ENCODE data around the gene FER. TPM values are rescaled to one million over a fixed set of nuclear protein-coding genes. Genes with fewer than 3 reads are reported as not detected.

FER gene
- polyA plus RNA-seq, 1 donor (not counting 4 experiments of a cell fraction or from before 2014, with no cell fraction given), result 17.1 TPM

DNA sequence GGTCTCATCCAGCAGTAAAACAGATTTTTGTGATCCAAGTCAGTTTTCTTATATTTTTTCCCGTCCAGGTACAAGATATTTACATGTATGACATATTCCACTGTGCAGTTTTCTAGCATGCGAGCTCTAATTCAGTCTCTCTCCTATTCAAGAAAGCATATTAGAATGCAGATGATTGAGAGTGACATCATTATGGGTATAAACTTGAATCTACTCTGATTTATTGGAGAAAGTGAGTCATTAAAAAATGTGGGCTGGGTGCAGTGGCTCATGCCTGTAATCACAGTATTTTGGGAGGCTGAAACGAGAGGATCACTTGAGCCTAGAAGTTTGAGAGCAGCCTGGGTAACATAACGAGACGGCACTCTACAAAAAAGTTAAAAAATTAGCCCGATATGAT lies 6.2 kb downstream of the FER start:
- Histone ChIP-seq H3K27me3 (ENCODE audit: control insufficient read depth, extremely low read depth, insufficient read depth, low read length) (no peaks in the 10 kb centered on the region), H3K9ac (ENCODE audit: control insufficient read depth, extremely low read depth, insufficient read depth, low read length) (peak overlapping the region; percentile 64), H3K4me1 (ENCODE audit: control insufficient read depth, extremely low read depth, insufficient read depth, low read length) (peaks cover 13% of the 10 kb centered on the region), H3K4me2 (ENCODE audit: control insufficient read depth, extremely low read depth, insufficient read depth, low read depth, low read length) (peak overlapping the region; percentile 83), H2AFZ (ENCODE audit: control insufficient read depth, low read length) (no peak overlapping the region), H3K79me2 (ENCODE audit: control insufficient read depth, insufficient read depth, low read length) (peaks cover 73% of the 10 kb centered on the region), H4K20me1 (ENCODE audit: control insufficient read depth, extremely low read depth, insufficient read depth, low read length) (no peaks in the 10 kb centered on the region), H3K9me1 (ENCODE audit: control insufficient read depth, extremely low read depth, insufficient read depth, low read length) (no peaks in the 10 kb centered on the region), H3K27ac (ENCODE audit: control insufficient read depth, insufficient read depth, low read length) (peak overlapping the region; percentile 83), H3K36me3 (ENCODE audit: control insufficient read depth in 2 of 2, extremely low read depth in 1 of 2, insufficient read depth in 2 of 2, low read length in 2 of 2) (peaks cover 0 to 4% of the 10 kb centered on the region in 2 experiments), H3K9me3 (ENCODE audit: control insufficient read depth, low read depth, low read length) (no peaks in the 10 kb centered on the region), H3K4me3 (ENCODE audit: control insufficient read depth in 2 of 3, extremely low read depth in 1 of 3, insufficient read depth in 2 of 3, low read depth in 1 of 3, low read length in 3 of 3) (peak overlapping the region in 2 of 3 experiments; percentile 24 to 41)
- no peak for TF ChIP-seq EZH2 (IDR thresholded peaks at IDR 0.05; ENCODE audit: low read length)
- TF ChIP-seq, protein P1, sequence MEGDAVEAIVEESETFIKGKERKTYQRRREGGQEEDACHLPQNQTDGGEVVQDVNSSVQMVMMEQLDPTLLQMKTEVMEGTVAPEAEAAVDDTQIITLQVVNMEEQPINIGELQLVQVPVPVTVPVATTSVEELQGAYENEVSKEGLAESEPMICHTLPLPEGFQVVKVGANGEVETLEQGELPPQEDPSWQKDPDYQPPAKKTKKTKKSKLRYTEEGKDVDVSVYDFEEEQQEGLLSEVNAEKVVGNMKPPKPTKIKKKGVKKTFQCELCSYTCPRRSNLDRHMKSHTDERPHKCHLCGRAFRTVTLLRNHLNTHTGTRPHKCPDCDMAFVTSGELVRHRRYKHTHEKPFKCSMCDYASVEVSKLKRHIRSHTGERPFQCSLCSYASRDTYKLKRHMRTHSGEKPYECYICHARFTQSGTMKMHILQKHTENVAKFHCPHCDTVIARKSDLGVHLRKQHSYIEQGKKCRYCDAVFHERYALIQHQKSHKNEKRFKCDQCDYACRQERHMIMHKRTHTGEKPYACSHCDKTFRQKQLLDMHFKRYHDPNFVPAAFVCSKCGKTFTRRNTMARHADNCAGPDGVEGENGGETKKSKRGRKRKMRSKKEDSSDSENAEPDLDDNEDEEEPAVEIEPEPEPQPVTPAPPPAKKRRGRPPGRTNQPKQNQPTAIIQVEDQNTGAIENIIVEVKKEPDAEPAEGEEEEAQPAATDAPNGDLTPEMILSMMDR (optimal IDR thresholded peaks at IDR 0.05 in 1 of 3, IDR thresholded peaks at IDR 0.05 in 1 of 3, conservative IDR thresholded peaks at IDR 0.05 in 1 of 3; ENCODE audit: extremely low read depth in 1 of 3, insufficient read depth in 2 of 3, low read length in 3 of 3), result no peak
- DNase-seq (ENCODE audit: low read depth, low spot score) (peak; percentile 53), FAIRE-seq (peak; percentile 74)
- dilution Hi-C loops (cut with MboI; ENCODE audit: extremely low pct_ligation_motif_present, low sequenced_read_pairs), result no loop called here

DNA sequence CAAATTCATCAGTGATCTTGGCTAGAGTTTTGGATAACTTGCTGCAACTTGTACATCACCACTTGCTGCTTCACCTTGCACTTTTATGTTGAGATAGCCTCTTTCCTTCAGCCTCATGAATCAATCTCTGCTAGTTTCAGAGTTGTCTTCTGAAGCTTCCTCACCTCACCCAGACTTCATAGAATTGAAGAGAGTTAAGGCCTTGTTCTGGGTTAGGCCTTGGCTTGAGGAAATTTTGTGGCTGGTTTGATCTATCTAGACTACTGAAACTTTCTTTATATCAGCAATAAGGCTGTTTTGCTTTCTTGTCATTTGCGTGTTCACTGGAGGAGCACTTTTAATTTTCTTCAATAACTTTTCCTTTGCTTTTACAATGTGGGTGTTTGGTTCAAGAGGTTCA lies 12.8 kb downstream of the FER start:
- dilution Hi-C loops (cut with MboI; ENCODE audit: extremely low pct_ligation_motif_present, low sequenced_read_pairs), result no loop called here
- TF ChIP-seq EZH2 (IDR thresholded peaks at IDR 0.05; ENCODE audit: low read length), result no peak
- TF ChIP-seq, protein P1 (optimal IDR thresholded peaks at IDR 0.05 in 1 of 3, IDR thresholded peaks at IDR 0.05 in 1 of 3, conservative IDR thresholded peaks at IDR 0.05 in 1 of 3; ENCODE audit: extremely low read depth in 1 of 3, insufficient read depth in 2 of 3, low read length in 3 of 3), result no peak
- Histone ChIP-seq H3K27ac (ENCODE audit: control insufficient read depth, insufficient read depth, low read length) (no peak overlapping the region), H3K9me3 (ENCODE audit: control insufficient read depth, low read depth, low read length) (no peaks in the 10 kb centered on the region), H3K9me1 (ENCODE audit: control insufficient read depth, extremely low read depth, insufficient read depth, low read length) (no peaks in the 10 kb centered on the region), H3K4me3 (ENCODE audit: control insufficient read depth in 2 of 3, extremely low read depth in 1 of 3, insufficient read depth in 2 of 3, low read depth in 1 of 3, low read length in 3 of 3) (no peak overlapping the region), H3K9ac (ENCODE audit: control insufficient read depth, extremely low read depth, insufficient read depth, low read length) (no peak overlapping the region), H3K79me2 (ENCODE audit: control insufficient read depth, insufficient read depth, low read length) (peaks cover 75% of the 10 kb centered on the region), H4K20me1 (ENCODE audit: control insufficient read depth, extremely low read depth, insufficient read depth, low read length) (no peaks in the 10 kb centered on the region), H2AFZ (ENCODE audit: control insufficient read depth, low read length) (no peak overlapping the region), H3K36me3 (ENCODE audit: control insufficient read depth in 2 of 2, extremely low read depth in 1 of 2, insufficient read depth in 2 of 2, low read length in 2 of 2) (peaks cover 1 to 4% of the 10 kb centered on the region in 2 experiments), H3K27me3 (ENCODE audit: control insufficient read depth, extremely low read depth, insufficient read depth, low read length) (no peaks in the 10 kb centered on the region), H3K4me1 (ENCODE audit: control insufficient read depth, extremely low read depth, insufficient read depth, low read length) (peaks cover 3% of the 10 kb centered on the region), H3K4me2 (ENCODE audit: control insufficient read depth, extremely low read depth, insufficient read depth, low read depth, low read length) (no peak overlapping the region)
- FAIRE-seq (peak; percentile 80), DNase-seq (ENCODE audit: low read depth, low spot score) (no peak)

All from keratinocyte (primary cell).